ENCODE measurements around the gene SAMD4A.

The SAMD4A gene

DNA sequence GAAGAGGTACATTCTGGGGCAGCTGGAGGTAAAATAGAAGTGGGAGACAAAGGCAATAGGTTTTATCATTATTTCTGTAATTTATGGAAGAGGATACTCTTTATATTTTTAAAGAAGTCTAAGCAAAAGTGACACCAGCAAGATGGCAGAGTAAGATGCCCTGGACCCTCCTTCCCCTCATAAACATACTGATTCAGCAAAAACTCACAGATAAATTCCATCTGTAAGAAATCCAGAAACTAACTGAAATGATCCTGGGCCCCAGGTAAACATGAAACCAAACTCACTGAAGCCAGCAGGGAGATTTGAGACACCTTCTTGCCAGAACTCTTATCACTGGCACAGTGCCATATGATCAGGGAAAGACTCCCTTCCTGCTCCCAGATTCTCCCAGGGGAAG, 255.8 kb downstream of the SAMD4A start:
- Histone ChIP-seq H3K14ac (ENCODE audit: low read length) (no peak overlapping the region), H4K8ac (ENCODE audit: low read depth, low read length) (no peak overlapping the region), H2BK120ac (ENCODE audit: insufficient read depth, low read length, poor library complexity) (no peak overlapping the region), H3K18ac (ENCODE audit: low read length) (no peak overlapping the region), H3K36me3 (ENCODE audit: control insufficient read depth in 1 of 2, insufficient read depth in 2 of 2, low read length in 2 of 2) (no peaks in the 10 kb centered on the region), H3K4me3 (ENCODE audit: low read depth, low read length) (no peak overlapping the region), H3K27me3 (ENCODE audit: insufficient read depth, low read length) (no peaks in the 10 kb centered on the region), H3K9me3 (ENCODE audit: insufficient read depth, low read depth, low read length) (peaks cover 2% of the 10 kb centered on the region), H3K4me2 (ENCODE audit: low read length) (no peak overlapping the region), H3K27ac (ENCODE audit: low read depth, low read length) (no peak overlapping the region), H4K12ac (ENCODE audit: low read depth, low read length) (no peak overlapping the region), H4K91ac (ENCODE audit: low read depth, low read length) (no peak overlapping the region), H2AFZ (ENCODE audit: insufficient read depth, low read length, poor library complexity) (no peak overlapping the region), H2AK5ac (ENCODE audit: low read length) (no peak overlapping the region), H3K9ac (ENCODE audit: low read length) (no peak overlapping the region), H2BK12ac (ENCODE audit: low read length) (no peak overlapping the region), H3K4me1 (ENCODE audit: control insufficient read depth in 1 of 2, insufficient read depth in 2 of 2, low read length in 2 of 2) (peaks cover 7 to 13% of the 10 kb centered on the region in 2 experiments), H3K23ac (ENCODE audit: low read length) (no peak overlapping the region), H3K79me2 (ENCODE audit: control insufficient read depth, insufficient read depth, low read length, poor library complexity) (no peaks in the 10 kb centered on the region), H3K4ac (ENCODE audit: low read depth, low read length) (no peak overlapping the region), H2BK5ac (ENCODE audit: low read depth, low read length, poor library complexity) (no peak overlapping the region), H3K79me1 (ENCODE audit: low read length) (peaks cover 3% of the 10 kb centered on the region)
- no peak for DNase-seq

- Histone ChIP-seq H4K8ac (ENCODE audit: low read depth, low read length) (no peak overlapping the region), H3K23ac (ENCODE audit: low read length) (no peak overlapping the region), H3K4me2 (ENCODE audit: low read length) (no peak overlapping the region), H3K4me3 (ENCODE audit: low read depth, low read length) (no peak overlapping the region), H3K9ac (ENCODE audit: low read length) (no peak overlapping the region), H2BK12ac (ENCODE audit: low read length) (no peak overlapping the region), H3K4me1 (ENCODE audit: control insufficient read depth in 1 of 2, insufficient read depth in 2 of 2, low read length in 2 of 2) (peaks cover 0 to 2% of the 10 kb centered on the region in 2 experiments), H4K12ac (ENCODE audit: low read depth, low read length) (no peak overlapping the region), H2AFZ (ENCODE audit: insufficient read depth, low read length, poor library complexity) (no peak overlapping the region), H3K27ac (ENCODE audit: low read depth, low read length) (no peak overlapping the region), H3K79me1 (ENCODE audit: low read length) (no peaks in the 10 kb centered on the region), H2BK5ac (ENCODE audit: low read depth, low read length, poor library complexity) (no peak overlapping the region), H2BK120ac (ENCODE audit: insufficient read depth, low read length, poor library complexity) (no peak overlapping the region), H3K4ac (ENCODE audit: low read depth, low read length) (no peak overlapping the region), H3K9me3 (ENCODE audit: insufficient read depth, low read depth, low read length) (peaks cover 2% of the 10 kb centered on the region), H4K91ac (ENCODE audit: low read depth, low read length) (no peak overlapping the region), H3K14ac (ENCODE audit: low read length) (no peak overlapping the region), H3K18ac (ENCODE audit: low read length) (no peak overlapping the region), H3K27me3 (ENCODE audit: insufficient read depth, low read length) (no peaks in the 10 kb centered on the region), H3K36me3 (ENCODE audit: control insufficient read depth in 1 of 2, insufficient read depth in 2 of 2, low read length in 2 of 2) (no peaks in the 10 kb centered on the region), H3K79me2 (ENCODE audit: control insufficient read depth, insufficient read depth, low read length, poor library complexity) (no peaks in the 10 kb centered on the region), H2AK5ac (ENCODE audit: low read length) (no peak overlapping the region)
- DNase-seq, result no peak
- no CpG with 5 or more reads among the region's 2 CpGs for WGBS (ENCODE audit: extremely low coverage, insufficient coverage, insufficient read length)
Measured at GRCh38 chr14:54823757-54824549, 257.0 kb downstream of the SAMD4A start.

DNA sequence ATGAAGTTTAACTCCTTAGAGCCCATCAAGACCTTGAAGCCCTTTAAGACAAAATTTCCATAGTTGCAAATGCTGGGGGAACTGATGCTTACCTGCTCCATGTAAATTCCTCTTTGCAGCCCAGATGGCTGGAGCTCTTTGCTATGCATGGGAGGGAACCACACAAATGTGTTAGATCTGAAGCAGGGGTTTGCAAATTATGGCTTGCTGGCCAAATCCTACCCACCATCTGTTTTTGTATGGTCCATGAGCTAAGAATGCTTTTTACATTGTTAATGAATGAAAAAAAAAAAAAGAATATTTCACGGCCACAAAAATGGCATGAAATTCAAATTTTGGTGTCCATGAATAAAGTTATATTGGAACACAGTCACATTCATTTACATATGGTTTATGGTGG, 261.1 kb downstream of the SAMD4A start:
- no CpG with 5 or more reads among the region's 1 CpG for WGBS (ENCODE audit: extremely low coverage, insufficient coverage, insufficient read length)
- Histone ChIP-seq H3K4me2 (ENCODE audit: low read length) (no peak overlapping the region), H3K4me3 (ENCODE audit: low read depth, low read length) (no peak overlapping the region), H3K4ac (ENCODE audit: low read depth, low read length) (no peak overlapping the region), H3K4me1 (ENCODE audit: control insufficient read depth in 1 of 2, insufficient read depth in 2 of 2, low read length in 2 of 2) (no peaks in the 10 kb centered on the region), H4K8ac (ENCODE audit: low read depth, low read length) (no peak overlapping the region), H2AFZ (ENCODE audit: insufficient read depth, low read length, poor library complexity) (no peak overlapping the region), H3K36me3 (ENCODE audit: control insufficient read depth in 1 of 2, insufficient read depth in 2 of 2, low read length in 2 of 2) (no peaks in the 10 kb centered on the region), H2BK5ac (ENCODE audit: low read depth, low read length, poor library complexity) (no peak overlapping the region), H3K18ac (ENCODE audit: low read length) (no peak overlapping the region), H3K79me2 (ENCODE audit: control insufficient read depth, insufficient read depth, low read length, poor library complexity) (no peaks in the 10 kb centered on the region), H2AK5ac (ENCODE audit: low read length) (no peak overlapping the region), H3K9me3 (ENCODE audit: insufficient read depth, low read depth, low read length) (no peaks in the 10 kb centered on the region), H4K91ac (ENCODE audit: low read depth, low read length) (no peak overlapping the region), H2BK12ac (ENCODE audit: low read length) (no peak overlapping the region), H3K23ac (ENCODE audit: low read length) (no peak overlapping the region), H3K27ac (ENCODE audit: low read depth, low read length) (no peak overlapping the region), H3K27me3 (ENCODE audit: insufficient read depth, low read length) (no peaks in the 10 kb centered on the region), H2BK120ac (ENCODE audit: insufficient read depth, low read length, poor library complexity) (no peak overlapping the region), H3K14ac (ENCODE audit: low read length) (no peak overlapping the region), H3K79me1 (ENCODE audit: low read length) (no peaks in the 10 kb centered on the region), H3K9ac (ENCODE audit: low read length) (no peak overlapping the region), H4K12ac (ENCODE audit: low read depth, low read length) (no peak overlapping the region)
- DNase-seq, result no peak

DNA sequence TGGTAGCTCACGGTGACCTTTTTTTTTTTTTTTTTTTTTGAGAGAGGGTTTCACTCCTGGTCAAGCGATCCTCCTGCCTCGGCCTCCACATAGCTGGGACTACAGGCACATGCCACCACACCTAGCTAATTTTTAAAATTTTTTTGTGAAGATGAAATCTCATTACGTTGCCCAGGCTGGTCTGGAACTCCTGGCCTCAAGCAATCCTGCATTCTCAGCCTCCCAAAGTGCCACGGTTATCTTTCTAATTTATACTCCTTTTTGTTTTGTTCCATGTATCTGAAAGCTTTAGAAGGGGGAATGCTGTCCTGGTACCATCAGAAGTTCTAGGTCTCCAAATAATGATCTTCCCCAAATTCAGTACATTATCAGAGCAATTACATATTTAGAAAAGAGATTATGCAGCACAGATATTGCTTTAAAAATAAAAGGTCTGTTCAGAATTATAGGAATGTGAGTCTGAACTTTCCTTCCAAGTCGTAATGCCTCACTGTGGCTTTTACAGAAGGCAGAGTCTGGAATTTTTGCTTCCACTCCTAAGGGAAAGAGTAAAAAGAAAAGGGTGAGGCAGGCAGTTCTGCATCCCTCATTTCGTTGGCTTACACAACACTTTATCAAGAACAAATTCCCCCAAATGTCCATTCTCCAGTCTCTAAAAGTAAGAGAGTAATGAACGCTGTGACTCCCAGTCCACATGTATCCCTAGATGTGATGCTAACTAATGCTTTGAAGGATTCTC, 262.7 kb downstream of the SAMD4A start:
- Histone ChIP-seq H3K4me3 (ENCODE audit: low read depth, low read length) (no peak overlapping the region), H3K23ac (ENCODE audit: low read length) (no peak overlapping the region)

More for the DNA sequence above, 262.7 kb downstream of the SAMD4A start:
- Histone ChIP-seq H4K91ac (ENCODE audit: low read depth, low read length) (no peak overlapping the region), H3K79me1 (ENCODE audit: low read length) (no peaks in the 10 kb centered on the region), H3K14ac (ENCODE audit: low read length) (no peak overlapping the region), H3K27me3 (ENCODE audit: insufficient read depth, low read length) (no peaks in the 10 kb centered on the region), H3K18ac (ENCODE audit: low read length) (no peak overlapping the region), H2AFZ (ENCODE audit: insufficient read depth, low read length, poor library complexity) (no peak overlapping the region), H3K4me2 (ENCODE audit: low read length) (no peak overlapping the region), H2AK5ac (ENCODE audit: low read length) (no peak overlapping the region), H2BK120ac (ENCODE audit: insufficient read depth, low read length, poor library complexity) (no peak overlapping the region), H3K4ac (ENCODE audit: low read depth, low read length) (no peak overlapping the region), H3K9me3 (ENCODE audit: insufficient read depth, low read depth, low read length) (no peaks in the 10 kb centered on the region), H3K9ac (ENCODE audit: low read length) (no peak overlapping the region), H2BK12ac (ENCODE audit: low read length) (no peak overlapping the region), H4K12ac (ENCODE audit: low read depth, low read length) (no peak overlapping the region), H3K79me2 (ENCODE audit: control insufficient read depth, insufficient read depth, low read length, poor library complexity) (no peaks in the 10 kb centered on the region), H2BK5ac (ENCODE audit: low read depth, low read length, poor library complexity) (no peak overlapping the region), H3K27ac (ENCODE audit: low read depth, low read length) (no peak overlapping the region), H3K4me1 (ENCODE audit: control insufficient read depth in 1 of 2, insufficient read depth in 2 of 2, low read length in 2 of 2) (no peaks in the 10 kb centered on the region), H4K8ac (ENCODE audit: low read depth, low read length) (no peak overlapping the region), H3K36me3 (ENCODE audit: control insufficient read depth in 1 of 2, insufficient read depth in 2 of 2, low read length in 2 of 2) (no peaks in the 10 kb centered on the region)
- no CpG with 5 or more reads among the region's 8 CpGs for WGBS (ENCODE audit: extremely low coverage, insufficient coverage, insufficient read length)
- peak; percentile 76 to 90 for DNase-seq
